GM19351 (cell line): Measurements from ENCODE around the gene CANX.
"Not testable (repeated sequence)": the region's sequence is repeated elsewhere in the genome, so short reads cannot be mapped to it uniquely, and the experiment has no call there.

Experiments
- ATAC-seq: cut with Tn5 transposase; IDR thresholded peaks from one replicate; pipeline ENCODE4 v1.9.1; 2021; ENCODE audit warnings: mild to moderate bottlenecking, moderate library complexity; ENCODE audit not compliant: unreplicated experiment

CANX gene

DNA sequence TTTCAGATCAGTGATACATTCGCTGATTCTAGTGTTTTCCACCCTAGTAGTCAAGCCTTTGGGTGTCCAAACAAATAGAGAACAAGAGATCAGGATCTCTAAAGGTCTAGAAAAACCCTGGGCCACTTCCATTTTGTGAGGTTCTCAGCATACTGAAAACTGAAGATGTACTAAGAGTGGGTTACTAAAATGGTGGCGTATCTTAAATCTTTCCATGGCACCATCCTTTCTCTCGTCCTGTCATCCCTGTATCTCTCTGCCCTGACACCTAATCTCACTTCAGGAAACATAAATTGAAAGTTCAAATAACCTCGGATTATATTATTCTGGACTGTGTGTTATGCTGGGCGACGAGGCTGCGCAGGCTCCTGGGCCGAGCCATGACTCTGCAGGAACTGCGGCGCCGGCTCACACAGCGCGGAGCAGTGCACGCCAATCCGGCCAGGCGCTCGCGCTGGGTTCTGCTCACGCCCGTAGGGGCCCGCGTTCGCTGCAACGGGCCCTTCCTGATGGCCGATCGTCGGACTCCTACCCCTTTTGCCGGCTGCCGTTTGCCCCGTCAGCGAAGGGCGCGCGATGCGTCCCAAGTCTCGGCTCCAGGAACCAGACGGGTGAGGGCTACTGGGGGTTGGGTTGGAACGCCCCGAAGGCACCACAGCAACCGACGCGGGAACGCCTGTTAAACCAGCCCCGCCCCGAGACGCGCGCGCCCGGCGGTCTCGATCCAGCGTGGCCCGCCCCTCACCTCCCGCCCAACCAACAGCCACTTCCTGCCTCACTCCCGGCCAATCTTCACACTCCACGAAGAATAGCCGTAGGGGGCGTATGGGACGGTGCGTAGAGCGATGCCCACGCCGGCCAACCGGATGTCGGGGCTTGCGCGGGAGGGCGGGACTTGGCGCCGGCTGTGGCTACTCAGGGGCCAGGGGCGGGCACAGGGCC, 503 bp upstream of the CANX start:
- ATAC-seq = peak; percentile 82

GRCh38 chr5:179699616-179700237, 960 bp downstream of the CANX start:
- no peak for ATAC-seq

GRCh38 chr5:179700401-179700918, 1.7 kb downstream of the CANX start:
- no peak for ATAC-seq

GRCh38 chr5:179716286-179716685, 17.5 kb downstream of the CANX start:
- no peak for ATAC-seq

- no peak for ATAC-seq
Measured at GRCh38 chr5:179720222-179720621, 21.5 kb downstream of the CANX start.

- ATAC-seq = no peak
Measured at GRCh38 chr5:179724163-179724562, 25.4 kb downstream of the CANX start.

DNA sequence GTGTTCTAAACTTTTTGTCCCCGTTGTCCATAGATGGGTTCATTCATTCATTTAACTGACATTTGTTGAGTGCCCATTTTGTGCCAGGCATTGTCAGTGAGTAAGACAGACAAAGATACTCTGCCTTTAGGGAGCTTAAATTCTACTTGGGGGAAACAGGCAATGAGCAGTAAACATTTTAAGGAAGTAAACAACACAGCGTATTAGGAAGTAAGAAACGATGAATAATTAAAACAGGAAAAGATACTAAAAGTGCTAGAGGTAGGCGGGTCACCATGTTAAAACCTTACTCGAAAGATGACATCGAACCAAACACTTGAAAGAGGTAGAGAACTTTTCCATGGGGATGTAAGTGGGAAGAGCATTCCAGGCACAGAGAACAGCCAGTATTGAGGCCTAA, 28.3 kb downstream of the CANX start:
- no peak for ATAC-seq

GRCh38 chr5:179729303-179729702, 30.5 kb downstream of the CANX start:
- no peak for ATAC-seq

DNA sequence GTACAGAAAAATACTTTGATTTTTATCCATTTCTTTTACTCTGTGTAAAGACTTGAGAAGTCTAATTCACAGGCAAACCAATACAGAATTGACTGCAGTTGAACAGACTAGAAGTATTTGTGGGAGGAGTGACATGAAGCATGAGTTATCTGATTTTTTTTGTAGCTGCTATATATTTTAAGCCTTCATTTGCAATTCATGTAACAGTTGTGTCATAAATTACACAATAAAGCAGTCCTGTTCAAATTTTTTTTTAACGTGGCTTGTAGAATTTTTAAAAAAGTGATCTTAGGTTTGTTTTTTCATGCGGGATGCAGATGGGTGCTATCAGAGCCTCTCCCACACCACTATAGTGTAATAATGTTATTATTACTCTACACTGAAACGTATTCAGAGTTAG, 31.0 kb downstream of the CANX start:
- ATAC-seq = no peak

DNA sequence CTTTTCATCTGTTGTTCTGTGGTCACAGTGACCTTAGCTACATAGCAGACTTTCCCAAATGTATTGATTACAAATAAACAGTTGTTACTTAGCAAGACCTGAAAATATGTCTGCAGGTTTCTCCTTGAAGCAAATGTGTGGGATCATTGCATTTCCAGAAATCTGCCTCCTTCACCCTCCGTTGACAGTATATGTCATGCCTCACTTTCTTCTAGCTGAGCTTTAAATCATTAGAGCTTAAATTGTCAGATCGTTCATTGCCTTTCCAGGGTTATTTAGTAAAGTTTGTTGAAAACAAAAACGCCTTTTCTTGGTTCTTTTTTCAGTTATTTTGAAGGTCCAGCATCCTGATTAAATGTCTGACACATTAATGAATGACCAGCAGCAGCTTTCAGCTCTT, 31.6 kb downstream of the CANX start:
- ATAC-seq = no peak

DNA sequence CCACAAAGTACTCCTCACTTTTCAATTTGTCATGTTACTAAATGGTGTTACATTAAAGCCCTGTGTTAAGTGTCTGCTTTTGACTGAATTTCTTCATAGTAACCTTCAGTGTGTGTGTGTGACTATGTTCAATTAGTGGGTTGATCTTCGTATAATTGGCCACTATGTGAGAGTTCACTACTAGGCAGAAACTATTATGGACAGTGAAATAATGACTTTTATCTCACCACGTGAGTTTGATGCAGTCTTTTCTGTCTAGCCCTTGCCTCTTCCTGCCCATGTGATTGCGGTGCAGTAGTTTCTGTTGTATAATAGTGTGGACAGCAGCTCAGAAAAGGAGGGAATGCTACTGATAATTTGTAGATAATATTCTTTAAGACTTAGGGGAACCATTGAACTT, 32.1 kb downstream of the CANX start:
- no peak for ATAC-seq

DNA sequence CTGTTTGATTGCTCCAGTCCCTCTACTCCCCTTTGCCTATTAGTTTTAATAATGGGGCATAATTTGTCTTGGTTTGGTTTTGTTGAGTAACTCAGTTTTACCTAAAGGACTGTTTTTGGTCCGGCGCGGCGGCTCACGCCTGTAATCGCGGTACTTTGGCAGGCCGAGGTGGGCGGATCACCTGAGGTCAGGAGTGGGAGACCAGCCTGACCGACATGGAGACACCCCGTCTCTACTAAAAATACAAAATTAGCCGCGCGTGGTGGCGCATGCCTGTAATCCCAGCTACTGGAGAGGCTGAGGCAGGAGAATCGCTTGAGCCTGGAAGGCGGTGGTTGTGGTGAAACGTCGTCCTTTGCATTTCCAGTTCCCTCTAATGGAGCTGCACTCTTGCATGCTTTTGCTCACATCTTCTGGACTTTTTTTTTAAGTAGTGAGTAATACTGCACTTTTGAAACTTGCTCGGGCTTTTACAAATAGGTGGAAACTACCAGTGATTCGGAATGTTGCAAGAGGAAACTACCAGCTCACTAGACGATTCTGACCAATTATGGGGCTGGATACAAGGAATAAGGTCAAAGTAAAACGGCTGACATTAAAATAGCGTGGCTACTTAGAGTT, 33.1 kb downstream of the CANX start:
- peak; percentile 15 for ATAC-seq

DNA sequence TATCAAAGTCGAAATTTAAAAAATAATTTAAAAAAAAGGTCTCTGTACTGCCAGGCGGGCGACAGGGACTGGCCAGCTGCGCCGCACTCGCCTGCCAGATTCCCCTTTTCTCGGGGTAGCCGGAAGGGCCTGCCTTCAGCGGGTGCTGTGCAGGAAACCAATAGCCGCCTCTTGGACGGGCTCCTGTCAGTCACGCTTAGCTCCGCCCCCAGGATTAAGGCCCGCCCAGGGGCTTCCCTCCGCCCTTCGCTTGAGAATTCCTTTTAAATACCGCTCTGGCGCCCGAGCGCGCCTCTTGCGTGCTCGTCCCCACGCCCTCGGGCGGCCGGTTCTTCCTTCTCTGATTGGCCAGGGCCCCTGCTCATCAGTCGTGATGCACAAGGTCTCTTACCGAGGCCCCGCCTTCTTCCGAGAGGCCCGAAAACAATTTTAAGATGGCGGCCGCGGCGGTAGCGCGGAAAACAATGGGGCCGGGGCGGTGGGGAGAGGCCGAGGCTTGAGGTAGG, 33.7 kb downstream of the CANX start, which contains the start of gene MAML1:
Gene MAML1 (plus strand): TSS at position 411 of the 506 bp plus-strand sequence. CDS start 291 bp downstream, outside the sequence.
- ATAC-seq = peak; percentile 94

GRCh38 chr5:179732918-179733771, 34.4 kb downstream of the CANX start:
- ATAC-seq = peak; percentile 27

- ATAC-seq = no peak
Measured at GRCh38 chr5:179733772-179734126, 35.0 kb downstream of the CANX start.

DNA sequence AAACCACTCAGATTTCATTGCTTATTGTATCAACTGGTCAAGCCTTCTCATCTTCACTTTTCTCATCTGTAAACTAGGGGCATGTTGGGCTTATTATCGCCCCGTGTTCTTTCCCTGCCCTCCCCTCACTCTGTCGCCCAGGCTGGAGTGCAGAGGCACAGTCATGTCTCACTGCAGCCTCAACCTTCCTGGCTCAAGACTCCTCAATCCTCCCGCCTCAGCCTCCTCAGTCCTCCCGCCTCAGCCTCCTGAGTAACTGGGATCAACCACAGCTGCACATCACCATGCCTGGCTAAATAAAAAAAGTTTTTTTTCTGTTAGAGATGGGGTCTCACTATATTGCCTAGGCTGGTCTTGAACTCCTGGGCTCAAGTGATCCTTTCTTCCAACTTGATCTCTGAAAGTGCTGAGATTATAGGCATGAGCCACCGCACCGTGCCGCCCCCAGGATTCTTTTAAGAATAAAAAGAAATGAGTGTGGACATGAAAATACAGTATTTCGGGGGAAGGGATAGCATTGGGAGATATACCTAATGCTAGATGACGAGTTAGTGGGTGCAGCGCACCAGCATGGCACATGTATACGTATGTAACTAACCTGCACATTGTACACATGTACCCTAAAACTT, 35.9 kb downstream of the CANX start:
- ATAC-seq = no peak

DNA sequence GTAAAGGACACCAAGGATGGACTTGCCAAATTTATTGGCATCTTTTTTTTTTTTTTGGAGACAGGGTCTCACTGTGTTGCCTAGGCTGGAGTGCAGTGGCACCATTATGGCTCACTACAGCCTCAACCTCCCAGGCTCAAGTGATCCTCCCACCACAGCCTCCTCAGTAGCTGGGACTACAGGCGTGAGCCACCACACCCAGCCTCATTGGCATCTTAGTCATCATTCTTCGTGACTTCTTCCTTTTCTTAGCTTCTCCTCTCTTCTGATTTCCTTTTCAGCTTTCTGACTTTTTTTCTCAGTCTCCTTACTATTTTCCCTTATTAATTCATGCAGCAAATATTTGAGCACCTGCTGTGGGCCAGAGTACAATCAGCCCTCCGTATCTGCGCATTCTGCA, 40.0 kb downstream of the CANX start:
- no peak for ATAC-seq

GRCh38 chr5:179744106-179744505, 45.3 kb downstream of the CANX start:
- ATAC-seq = not testable (repeated sequence)

GRCh38 chr5:179746872-179747271, 48.1 kb downstream of the CANX start:
- no peak for ATAC-seq

DNA sequence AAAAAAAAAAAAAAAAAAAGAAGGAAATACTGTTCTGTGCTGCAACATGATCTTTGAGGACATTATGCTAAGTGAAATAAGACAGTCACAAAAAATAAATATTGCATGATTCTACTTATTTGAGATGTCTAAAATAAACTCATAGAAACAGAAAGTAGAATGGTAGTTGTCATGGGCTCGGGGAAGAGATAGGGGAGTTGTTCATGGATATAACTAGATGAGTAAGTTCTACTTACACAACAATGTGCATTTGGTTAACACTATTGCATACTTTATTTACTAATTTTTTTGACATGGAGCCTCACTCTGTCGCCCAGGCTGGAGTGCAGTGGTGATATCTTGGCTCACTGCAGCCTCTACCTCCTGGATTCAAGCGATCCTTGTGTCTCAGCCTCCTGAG, 49.0 kb downstream of the CANX start:
- no peak for ATAC-seq
